ENCODE data around the gene CHRM1.
A peak's percentile ranks its signal among the peaks of the same experiment; 100 is the strongest.

CHRM1 gene

GRCh38 chr11:62925745-62926679, 4.8 kb upstream of the CHRM1 start:
- no peak for DNase-seq

- no peak for DNase-seq
Observed at GRCh38 chr11:62925308-62925707, 4.1 kb upstream of the CHRM1 start.

- no peak for DNase-seq
Observed at GRCh38 chr11:62923601-62924411, 2.6 kb upstream of the CHRM1 start.

GRCh38 chr11:62922653-62923431, 1.7 kb upstream of the CHRM1 start:
- no peak for DNase-seq

- no peak for DNase-seq
Observed at GRCh38 chr11:62922189-62922589, 1.0 kb upstream of the CHRM1 start.

GRCh38 chr11:62921573-62922188, 518 bp upstream of the CHRM1 start:
- peak; percentile 60 for DNase-seq

GRCh38 chr11:62919898-62920640, 1.1 kb downstream of the CHRM1 start:
- DNase-seq: no peak

GRCh38 chr11:62919476-62919875, 1.7 kb downstream of the CHRM1 start:
- DNase-seq: no peak

GRCh38 chr11:62918531-62918930, 2.6 kb downstream of the CHRM1 start:
- no peak for DNase-seq

GRCh38 chr11:62917906-62918502, 3.2 kb downstream of the CHRM1 start:
- DNase-seq: no peak

GRCh38 chr11:62914416-62914815, 6.7 kb downstream of the CHRM1 start:
- no peak for DNase-seq

GRCh38 chr11:62912268-62912667, 8.9 kb downstream of the CHRM1 start:
- no peak for DNase-seq

- no peak for DNase-seq
Observed at GRCh38 chr11:62911137-62912130, 9.7 kb downstream of the CHRM1 start.

- no peak for DNase-seq
Observed at GRCh38 chr11:62910141-62910882, 10.9 kb downstream of the CHRM1 start.

- DNase-seq: peak; percentile 40
Observed at GRCh38 chr11:62909107-62909894, 11.9 kb downstream of the CHRM1 start.

- no peak for DNase-seq
Observed at GRCh38 chr11:62908468-62909072, 12.6 kb downstream of the CHRM1 start.

GRCh38 chr11:62905927-62906531, 15.1 kb downstream of the CHRM1 start:
- peak; percentile 70 for DNase-seq

- DNase-seq: no peak
Observed at GRCh38 chr11:62905296-62905695, 15.9 kb downstream of the CHRM1 start.
